ENCODE results near the gene RETN. TPM values are rescaled to one million over a fixed set of nuclear protein-coding genes. Genes with fewer than 3 reads are reported as not detected.

Gene RETN
- polyA plus RNA-seq, 1 of the 3 experiments (the other 2 are of a cell fraction), result not detected

GRCh38 chr19:7697721-7698287 is 29.0 kb downstream of the RETN start:
- CTCF ChIA-PET, result interaction anchor here (0.8 to 3.0 kb wide), 3 partner anchors 17 to 129 kb away, joined by 3 to 13 read pairs (median 4); partner anchors contain the start of gene TRAPPC5

More at GRCh38 chr19:7697721-7698287, 29.0 kb downstream of the RETN start:
- Histone ChIP-seq H4K20me1 (ENCODE audit: insufficient read depth) (no peaks in the 10 kb centered on the region), H3K27me3 (ENCODE audit: insufficient read depth) (peaks cover 90% of the 10 kb centered on the region), H3K79me2 (ENCODE audit: insufficient read depth) (no peaks in the 10 kb centered on the region), H3K9me2 (no peaks in the 10 kb centered on the region), H3K27ac (ENCODE audit: low read depth in 2 of 2, low read length in 1 of 2) (no peak overlapping the region), H3K9ac (no peak overlapping the region), H3K4me2 (no peak overlapping the region), H3K4me1 (ENCODE audit: control insufficient read depth in 1 of 2, insufficient read depth in 2 of 2, low read depth in 1 of 2, low read length in 1 of 2) (no peaks in the 10 kb centered on the region), H3F3A (replicated peaks; ENCODE audit: insufficient read depth) (no peaks in the 10 kb centered on the region), H3K4me3 (ENCODE audit: low read depth in 2 of 2, low read length in 1 of 2) (no peak overlapping the region), H3K36me3 (replicated peaks in 1 of 2; ENCODE audit: control insufficient read depth in 1 of 2, insufficient read depth in 2 of 2, low read length in 1 of 2) (no peaks in the 10 kb centered on the region), H3K9me3 (no peaks in the 10 kb centered on the region), H2AFZ (ENCODE audit: low read depth) (no peak overlapping the region)
- WGBS (ENCODE audit: low lambda C conversion rate), result 3% methylated on average over 10 of the region's 10 CpGs
- TF ChIP-seq EZH2phosphoT487 (IDR thresholded peaks at IDR 0.05; ENCODE audit: borderline replicate concordance, low read depth) (no peak), ELF1 (IDR thresholded peaks at IDR 0.05) (no peak), RCOR1 (IDR thresholded peaks at IDR 0.05; ENCODE audit: low read length) (no peak), FOXJ3 (CRISPR knock-in tag; IDR thresholded peaks at IDR 0.05) (no peak), USF2 (IDR thresholded peaks at IDR 0.05; ENCODE audit: borderline replicate concordance, low read depth, low read length) (no peak), GABPA (IDR thresholded peaks at IDR 0.05; ENCODE audit: low read depth) (no peak), ZBTB33 (IDR thresholded peaks at IDR 0.05; ENCODE audit: borderline replicate concordance, low read depth) (no peak), YY1 (IDR thresholded peaks at IDR 0.05; ENCODE audit: low read depth) (no peak), TEAD4 (IDR thresholded peaks at IDR 0.05; ENCODE audit: borderline replicate concordance, insufficient read depth) (no peak), REST (IDR thresholded peaks at IDR 0.05; ENCODE audit: low read depth, low read length) (no peak), TCF12 (IDR thresholded peaks at IDR 0.05) (no peak), IRF3 (IDR thresholded peaks at IDR 0.05; ENCODE audit: low read depth, low read length) (no peak), MXI1 (IDR thresholded peaks at IDR 0.05; ENCODE audit: low read depth, low read length) (no peak), MEF2A (IDR thresholded peaks at IDR 0.05; ENCODE audit: borderline replicate concordance, low read depth) (no peak), NRF1 (IDR thresholded peaks at IDR 0.05; ENCODE audit: low read depth, low read length) (no peak), RFX5 (IDR thresholded peaks at IDR 0.05; ENCODE audit: low read length) (no peak), CHD2 (IDR thresholded peaks at IDR 0.05; ENCODE audit: low read length, partially characterized antibody) (no peak), FOSL2 (IDR thresholded peaks at IDR 0.05; ENCODE audit: borderline replicate concordance, low read depth) (no peak)
- TF ChIP-seq, protein P1, sequence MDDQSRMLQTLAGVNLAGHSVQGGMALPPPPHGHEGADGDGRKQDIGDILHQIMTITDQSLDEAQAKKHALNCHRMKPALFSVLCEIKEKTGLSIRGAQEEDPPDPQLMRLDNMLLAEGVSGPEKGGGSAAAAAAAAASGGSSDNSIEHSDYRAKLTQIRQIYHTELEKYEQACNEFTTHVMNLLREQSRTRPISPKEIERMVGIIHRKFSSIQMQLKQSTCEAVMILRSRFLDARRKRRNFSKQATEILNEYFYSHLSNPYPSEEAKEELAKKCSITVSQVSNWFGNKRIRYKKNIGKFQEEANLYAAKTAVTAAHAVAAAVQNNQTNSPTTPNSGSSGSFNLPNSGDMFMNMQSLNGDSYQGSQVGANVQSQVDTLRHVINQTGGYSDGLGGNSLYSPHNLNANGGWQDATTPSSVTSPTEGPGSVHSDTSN (IDR thresholded peaks at IDR 0.05), result no peak
- POLR2A ChIA-PET, result no interaction called here
- DNase-seq, result no peak

Measured in SK-N-SH (cell line).